Hindlimb muscle (tissue), 1 donor: Measurements from ENCODE around the gene G0S2. TPM values are rescaled to one million over a fixed set of nuclear protein-coding genes. Genes with fewer than 3 reads are reported as not detected.
"Not testable (repeated sequence)": the region's sequence is repeated elsewhere in the genome, so short reads cannot be mapped to it uniquely, and the experiment has no call there.

ENCODE experiments used
- DNase-seq: peaks from one replicate; pipeline ENCODE4 v3.0.0-alpha.2; 2013
- polyA plus RNA-seq: library from polyadenylated mRNA; unstranded; fragments of 120-200 nt; gene quantifications from one replicate; pipeline ENCODE4 v1.2.1, GENCODE V29; 2013; ENCODE audit not compliant: insufficient read length

Gene G0S2
- polyA plus RNA-seq, 1 donor: 12.3 TPM

DNA sequence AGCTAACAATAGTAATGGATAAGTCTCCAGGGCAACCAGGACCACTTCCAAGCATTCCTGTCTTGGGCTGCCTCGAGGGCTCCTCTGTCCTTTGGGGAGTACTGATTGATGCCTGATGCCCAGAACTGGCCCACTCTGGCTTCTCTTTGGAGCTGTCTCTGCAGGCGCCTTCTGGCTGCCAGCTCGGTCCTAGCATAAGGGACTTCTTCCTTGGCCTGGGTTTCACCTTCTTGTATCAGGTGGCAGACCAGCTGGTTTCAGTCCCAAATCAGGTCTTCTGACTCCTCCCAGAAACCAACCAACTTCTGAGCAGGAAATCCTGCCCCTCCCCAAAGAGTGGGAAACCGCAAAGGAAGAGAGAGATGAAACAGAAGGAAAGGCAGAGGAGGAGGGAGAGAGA is 10.6 kb downstream of the G0S2 start:
- DNase-seq: no peak

DNA sequence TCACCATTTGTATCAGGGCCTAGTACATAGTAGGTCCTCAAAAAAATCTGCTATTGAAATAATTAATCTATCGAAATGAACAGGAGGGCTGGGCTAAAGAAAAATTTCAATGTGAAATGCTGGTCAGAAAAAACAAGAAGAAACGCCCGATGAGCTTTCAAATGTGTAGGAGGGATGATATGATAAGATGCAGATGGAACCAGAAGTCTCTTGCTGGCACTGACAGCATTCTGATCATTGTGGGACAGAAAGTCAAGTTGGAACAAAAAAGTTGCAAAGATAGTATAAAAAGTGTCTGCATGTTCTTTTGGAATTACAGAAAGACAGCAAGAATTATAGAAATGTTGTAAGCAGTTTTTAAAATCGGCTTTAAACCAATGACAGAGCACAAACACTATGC is 11.1 kb downstream of the G0S2 start:
- no peak for DNase-seq

DNA sequence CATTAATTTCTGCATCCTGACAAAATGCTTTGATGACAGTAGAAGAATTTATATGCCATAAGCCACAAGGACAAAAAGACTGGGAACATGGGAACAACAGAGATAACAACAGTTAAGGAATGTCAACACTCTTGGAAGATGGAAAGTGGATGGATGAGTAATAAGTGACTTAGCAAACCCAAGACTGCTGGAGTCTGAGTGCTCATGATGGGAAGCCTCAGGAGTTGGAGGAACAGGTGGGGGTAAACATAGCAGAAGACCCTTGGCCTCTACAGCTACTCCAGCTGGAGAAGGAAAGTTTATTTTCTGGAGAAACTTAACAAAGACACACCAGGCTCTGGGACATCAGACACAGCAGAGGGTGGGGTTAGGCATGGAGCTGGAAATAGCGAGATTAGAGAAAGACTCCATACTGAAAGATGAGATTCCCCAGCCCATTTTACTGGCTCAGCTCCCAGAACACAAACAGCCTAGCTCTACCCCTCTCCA is 13.6 kb downstream of the G0S2 start:
- no peak for DNase-seq

DNA sequence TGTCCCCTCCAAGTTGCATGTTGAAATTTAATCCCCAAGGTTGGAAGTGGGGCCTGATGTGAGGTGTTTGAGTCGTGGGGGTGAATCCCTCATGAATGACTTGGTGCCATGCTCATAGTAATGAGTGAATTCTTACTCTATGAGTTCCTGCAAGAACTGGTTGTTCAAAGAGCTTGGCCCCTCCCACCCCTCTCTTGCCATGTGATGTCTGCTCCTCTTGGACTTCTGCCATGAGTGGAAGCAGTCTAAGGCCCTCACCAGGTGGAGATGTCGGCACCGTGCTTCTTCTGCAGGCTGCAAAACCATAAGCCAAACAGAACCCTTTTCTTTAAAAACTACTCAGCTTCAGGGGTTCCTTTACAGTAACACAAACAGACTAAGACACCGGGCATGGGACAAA is 14.3 kb downstream of the G0S2 start:
- no peak for DNase-seq

DNA sequence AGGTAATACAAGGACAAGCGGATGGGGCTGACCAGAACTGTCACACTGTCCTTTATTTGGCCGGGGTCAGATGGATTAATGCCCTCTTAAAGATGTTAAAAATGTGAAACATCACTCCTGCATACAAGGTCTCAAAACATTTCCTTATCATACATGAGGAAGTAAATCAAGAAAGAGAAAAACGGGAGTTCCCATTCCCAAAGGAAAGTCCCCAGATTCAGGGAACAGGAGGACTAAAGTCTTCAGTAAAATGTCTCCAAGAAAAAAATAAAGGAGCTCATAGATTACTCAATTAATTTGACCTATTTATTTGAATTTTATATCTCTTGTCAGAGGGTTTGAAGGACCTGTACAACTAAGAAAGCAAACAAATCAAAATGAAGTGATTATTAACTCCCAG is 16.0 kb downstream of the G0S2 start:
- DNase-seq: no peak

DNA sequence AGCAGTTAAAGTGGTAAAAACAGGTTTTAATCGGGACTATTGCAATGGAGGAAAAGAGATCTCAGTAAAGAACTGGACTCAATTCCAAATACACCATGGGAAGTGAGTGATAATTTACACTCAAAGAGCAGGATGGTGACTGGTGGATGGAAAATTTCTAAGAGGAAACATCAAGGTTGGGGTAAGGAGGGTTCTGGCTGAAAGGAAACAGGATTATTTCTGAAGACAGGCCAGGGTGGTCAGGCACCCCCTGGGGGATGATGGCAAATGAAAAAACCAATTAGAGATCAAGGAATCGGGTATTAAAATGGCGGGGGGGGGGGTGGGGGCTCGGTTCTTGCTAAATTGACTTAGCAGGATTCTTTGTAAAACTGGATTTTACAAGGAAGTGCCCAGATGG is 17.1 kb downstream of the G0S2 start:
- DNase-seq: no peak

DNA sequence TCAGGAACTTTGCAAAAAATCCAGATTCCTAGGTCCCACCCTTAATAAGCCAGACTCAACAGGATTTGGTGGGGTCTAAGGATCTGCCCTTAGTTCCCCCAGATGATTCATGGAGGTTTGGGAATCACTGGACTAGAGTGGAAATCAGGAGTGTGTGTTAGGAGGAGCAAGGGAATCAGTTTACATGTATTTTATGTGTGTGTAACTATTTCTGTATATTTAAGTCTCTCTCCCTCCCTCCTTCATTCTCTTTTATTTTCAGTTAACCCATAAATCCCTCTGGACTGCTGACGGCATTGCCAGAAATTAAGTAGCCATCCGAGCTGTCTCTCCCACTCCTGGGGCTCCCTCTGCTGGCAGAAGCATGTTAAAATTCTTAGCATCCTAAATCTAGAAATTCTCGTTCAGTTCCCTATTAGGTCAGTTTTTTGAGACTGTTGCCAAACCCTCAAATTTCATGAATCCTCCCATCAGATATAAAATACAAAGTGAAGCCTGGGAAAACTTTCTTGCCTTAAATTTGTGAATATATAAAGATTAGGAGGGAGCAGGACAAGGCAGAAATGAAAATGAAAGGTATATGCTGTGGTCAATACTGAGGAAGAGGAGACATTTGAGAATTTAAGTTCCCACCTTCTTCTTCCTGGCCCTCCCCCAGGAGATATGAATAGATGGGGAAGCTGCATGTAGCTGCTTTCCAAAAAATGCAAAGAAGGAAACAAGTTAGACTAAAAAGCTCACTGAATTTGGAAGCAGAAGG is 17.7 kb downstream of the G0S2 start:
- DNase-seq: peak; percentile 77

DNA sequence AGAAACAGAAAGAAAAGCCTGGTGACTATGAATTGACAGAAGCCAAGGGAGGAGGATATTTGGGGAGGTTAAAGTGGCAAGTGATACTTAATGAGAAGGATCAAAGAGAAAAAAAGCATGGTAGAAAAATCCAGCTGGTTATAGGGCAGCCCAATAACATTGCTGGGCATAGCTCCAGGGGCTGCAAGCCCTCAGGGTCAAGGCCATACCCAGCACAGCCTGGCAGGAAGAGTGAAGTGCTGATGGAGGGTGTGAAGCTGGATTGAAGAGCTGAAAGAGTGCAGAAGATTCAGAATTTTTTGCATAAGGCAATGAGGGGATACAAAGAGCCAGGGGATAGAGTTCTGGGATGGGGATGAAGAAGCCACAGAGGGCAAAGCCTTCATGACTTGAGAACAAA is 21.5 kb downstream of the G0S2 start:
- DNase-seq: no peak

DNA sequence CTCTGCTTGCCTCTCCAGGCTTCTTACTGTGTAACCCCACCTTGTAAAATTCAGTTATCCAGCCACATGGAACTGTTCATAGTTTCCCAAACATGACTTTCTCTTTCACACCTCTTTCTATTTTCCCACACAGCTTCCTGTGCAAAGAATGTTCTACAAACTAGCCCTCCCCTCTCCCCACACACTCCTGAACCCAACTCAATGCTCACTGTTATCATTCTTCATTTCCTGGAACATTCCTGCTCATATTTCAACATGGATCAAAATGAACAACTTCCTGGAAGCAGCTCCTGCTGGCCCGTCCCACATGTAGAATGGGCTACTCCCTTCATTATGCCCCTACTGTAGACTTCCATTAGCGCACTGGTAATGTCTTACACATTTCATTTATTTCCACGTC is 21.9 kb downstream of the G0S2 start:
- DNase-seq: no peak

DNA sequence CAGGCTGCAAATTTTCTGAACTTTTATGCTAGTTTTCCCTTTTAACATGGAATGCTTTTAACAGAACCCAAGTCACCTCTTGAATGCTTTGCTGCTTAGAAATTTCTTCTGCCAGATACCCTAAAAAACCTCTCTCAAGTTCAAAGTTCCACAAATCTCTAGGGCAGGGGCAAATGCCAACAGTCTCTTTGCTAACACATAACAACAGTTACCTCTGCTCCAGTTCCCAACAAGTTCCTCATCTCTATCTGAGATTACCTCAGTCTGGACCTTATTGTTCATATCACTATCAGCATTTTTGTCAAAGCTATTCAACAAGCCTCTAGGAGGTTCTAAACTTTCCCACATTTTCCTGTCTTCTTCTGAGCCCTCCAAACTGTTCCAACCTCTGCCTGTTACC is 25.5 kb downstream of the G0S2 start:
- DNase-seq: not testable (repeated sequence)

DNA sequence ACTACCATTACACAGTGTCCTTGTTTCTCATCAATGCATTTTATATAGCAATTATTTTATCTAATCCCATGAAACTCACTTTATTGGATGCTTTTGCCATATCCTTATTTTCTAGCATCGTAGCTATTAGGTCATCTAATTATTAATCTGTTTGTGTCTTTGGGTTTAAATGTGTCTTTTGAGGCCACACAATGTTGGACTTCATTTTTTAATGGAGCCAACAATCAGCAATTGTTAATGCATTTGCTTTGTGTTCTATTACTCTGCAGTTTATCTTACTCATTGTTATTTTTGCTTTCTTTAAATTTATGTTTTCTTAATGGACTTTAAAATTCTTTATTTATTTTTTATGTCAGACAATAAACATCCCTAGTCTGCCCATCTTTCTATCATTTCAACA is 27.6 kb downstream of the G0S2 start:
- DNase-seq: no peak

DNA sequence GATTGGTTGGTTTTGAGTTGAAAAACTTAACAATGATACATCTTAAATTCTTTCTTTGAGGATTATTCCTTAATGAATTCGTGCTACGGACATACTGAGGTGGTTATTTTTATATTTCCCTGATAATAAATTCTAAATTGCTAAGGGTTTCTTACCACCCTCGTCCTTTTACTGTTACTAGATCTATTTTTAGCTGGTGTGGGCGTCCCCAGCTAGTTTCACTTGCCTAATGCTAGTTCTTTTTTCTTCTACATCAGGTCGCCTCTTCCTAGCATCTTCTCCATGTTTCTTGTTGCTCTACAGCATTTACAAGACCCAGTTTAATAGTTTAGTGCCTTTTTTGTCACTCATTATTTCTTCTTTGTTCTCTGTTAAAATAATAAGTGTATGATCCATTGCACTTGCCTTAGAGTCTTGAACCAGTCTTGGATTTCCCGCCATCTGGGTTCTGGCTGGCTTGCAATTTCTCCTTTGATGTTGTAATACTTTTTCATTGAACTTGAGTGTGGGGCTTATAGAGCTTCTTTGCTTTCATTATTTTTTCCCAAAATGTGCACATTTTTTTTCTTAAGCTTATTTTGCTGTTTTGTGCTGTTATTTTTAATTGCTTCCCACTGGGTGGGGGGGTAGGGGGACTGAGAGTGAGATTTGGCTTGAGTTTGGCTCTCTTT is 28.8 kb downstream of the G0S2 start:
- DNase-seq: no peak

DNA sequence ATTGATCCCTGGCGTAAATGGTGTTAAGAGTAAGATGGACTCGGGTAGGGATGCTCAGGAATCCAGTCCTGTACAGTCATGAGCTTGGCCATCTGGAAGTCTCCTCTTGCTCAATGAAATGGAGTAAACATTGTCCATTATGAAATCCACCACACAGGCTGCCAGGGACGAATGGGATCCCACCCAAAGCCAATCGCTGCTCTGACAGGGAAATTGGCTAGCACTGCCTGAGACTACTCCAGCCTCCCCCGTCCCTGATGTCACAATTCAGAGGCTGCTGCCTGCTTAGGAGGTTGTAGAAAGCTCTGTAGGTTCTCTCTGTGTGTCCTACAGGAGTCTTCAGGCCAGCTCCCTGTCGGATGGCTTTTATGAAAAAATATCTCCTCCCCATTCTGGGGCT is 29.4 kb downstream of the G0S2 start, which contains the start of gene HSD11B1:
HSD11B1 (plus strand) TSS at position 263 of the 400 bp plus-strand sequence; CDS start at position 360, 97 bp downstream.
- no peak for DNase-seq

DNA sequence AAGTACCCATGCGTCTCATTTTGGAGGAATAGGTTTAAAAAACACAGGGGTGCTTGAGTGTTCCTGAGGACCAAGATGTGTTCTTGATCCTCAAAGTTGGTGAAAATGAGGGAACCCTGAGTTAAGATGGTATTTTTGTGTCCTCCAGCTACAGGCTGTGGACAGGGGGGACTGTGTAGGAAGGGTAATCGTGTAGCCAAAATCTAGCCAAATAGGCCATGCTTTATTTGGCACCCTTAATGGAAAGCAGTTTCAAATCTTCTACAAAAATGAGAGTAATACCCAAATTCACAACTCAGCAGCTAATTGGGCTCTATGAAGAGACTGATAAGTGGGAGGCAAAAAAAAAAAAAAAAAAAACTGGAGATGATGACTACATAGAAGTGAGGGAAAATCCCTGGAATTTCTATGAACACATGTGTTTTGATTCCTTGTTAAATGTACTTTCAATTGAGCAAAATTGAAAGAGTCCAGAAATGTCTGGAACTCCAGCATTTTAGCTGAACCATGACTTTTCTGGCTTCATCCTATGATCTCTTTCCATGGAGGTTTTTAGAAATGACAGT is 29.9 kb downstream of the G0S2 start:
- DNase-seq: no peak

DNA sequence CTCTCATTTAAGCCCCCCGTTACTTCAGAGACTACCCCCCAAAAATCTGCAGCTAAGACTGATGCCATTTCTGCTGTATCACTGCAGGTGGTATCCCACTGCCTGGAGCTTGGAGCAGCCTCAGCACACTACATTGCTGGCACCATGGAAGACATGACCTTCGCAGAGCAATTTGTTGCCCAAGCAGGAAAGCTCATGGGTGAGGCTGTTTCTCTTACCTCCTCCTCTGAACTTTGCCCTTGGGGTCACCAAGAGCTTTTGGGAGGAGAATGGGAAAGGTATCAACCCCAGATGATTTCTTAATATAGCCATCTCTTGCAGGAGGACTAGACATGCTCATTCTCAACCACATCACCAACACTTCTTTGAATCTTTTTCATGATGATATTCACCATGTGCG is 31.4 kb downstream of the G0S2 start:
- no peak for DNase-seq

DNA sequence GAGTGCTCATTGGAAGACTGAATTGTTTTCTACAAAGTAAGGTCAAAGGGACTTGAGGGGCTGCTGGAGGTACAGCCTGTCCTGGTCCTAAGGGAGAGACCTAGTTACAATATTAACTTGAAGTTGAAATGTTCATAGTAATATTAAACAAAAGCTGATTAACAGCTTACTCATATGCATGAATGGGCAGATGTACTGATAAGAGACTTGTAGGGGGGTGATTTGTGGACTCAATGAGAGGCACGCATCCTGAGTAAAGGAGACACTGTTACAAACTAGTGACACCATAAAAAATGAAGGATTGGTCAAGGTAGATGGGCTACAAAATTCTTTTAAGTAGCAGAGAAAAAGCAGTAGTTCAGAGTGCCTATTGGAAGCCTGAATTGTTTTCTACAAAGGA is 32.1 kb downstream of the G0S2 start:
- DNase-seq: no peak

DNA sequence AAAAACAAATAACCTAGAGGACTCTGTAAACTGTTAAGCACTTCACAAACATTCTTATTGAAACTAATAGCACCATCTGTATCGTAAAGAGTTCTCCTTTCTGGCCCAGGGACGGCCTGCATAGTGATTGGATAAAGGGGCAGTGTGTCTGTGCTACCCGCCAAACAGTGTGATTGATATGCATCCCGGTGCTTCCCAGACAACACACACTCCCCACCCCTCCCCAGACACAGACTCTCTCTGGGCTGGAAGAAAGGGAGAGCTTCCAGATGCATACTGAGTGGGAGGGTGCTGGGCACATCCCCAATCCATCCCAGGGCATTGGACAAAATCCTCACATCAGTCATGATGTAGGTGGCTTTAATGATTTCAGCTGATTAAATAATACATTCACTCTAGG is 33.1 kb downstream of the G0S2 start:
- DNase-seq: no peak

DNA sequence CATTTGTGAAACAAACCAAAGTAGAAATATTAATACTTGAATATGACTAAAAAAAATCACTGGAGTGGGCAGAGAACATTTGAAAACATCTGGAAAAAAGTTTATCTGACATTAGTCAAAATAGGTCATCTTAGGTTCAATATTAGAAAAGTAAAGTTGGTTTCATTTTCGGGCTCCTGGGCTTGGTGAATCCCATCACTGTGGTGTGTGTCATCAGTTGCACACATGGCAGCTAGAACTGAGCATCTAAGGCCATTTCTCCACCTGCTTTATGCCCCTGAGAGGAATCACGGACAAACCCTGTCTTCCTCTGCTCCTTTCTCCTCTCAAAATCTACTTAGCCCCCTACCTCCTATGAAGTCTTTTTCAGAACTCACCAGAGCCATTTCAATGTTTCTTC is 34.9 kb downstream of the G0S2 start:
- DNase-seq: no peak

DNA sequence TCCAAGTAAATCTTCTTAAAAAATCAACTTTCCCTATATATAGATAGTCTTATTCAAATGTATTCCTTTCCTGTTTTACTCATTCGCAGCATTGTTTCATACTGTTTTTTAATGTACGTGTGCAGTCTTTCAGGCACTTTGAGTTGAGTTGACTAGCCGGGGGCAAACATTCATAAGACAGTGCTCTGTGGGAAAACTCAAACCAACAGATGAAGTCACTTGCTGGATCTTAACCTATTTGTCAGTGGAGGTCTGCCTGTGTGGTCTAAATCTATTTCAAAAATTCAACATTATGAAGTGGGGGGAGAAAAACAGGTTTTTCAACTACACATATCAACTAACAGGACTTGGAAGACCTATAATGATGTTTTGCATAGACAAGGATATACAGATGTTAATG is 35.6 kb downstream of the G0S2 start:
- no peak for DNase-seq

DNA sequence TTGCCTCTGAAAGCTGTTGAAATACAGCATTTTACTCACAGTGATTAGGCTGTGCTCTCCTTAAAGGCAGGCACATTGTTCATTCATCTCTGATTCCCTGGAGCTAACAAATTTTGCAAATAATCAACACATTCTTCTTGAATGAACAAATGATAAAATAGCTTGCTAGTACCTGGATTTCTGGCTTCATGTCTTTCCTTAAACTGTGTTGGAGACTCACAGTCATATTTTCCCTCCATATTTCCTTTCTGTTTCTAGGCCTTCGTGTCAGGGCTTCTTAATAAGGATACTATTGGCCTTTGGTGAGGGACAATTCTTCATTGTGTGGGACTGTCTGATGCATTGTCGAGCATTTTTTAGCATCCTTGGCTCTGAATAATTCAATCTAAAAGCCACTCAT is 39.1 kb downstream of the G0S2 start:
- DNase-seq: no peak

DNA sequence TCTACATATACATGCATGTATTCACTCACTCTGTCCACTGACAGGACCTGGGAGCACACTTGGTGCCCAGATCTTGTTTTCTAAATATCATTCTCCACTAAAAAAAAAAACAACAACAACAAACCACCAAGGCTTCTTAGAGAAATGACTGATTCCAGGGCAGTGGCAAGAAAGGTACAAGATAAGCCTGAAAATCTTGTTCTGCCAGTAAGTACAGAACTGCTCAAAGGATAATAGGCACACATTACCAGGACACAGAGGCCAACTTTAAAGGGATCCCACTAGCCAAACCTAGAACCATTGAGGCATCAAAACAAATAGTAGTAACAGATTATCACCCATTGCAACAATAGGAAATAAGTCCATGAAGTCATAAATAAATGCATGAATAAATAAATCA is 40.1 kb downstream of the G0S2 start:
- DNase-seq: no peak

DNA sequence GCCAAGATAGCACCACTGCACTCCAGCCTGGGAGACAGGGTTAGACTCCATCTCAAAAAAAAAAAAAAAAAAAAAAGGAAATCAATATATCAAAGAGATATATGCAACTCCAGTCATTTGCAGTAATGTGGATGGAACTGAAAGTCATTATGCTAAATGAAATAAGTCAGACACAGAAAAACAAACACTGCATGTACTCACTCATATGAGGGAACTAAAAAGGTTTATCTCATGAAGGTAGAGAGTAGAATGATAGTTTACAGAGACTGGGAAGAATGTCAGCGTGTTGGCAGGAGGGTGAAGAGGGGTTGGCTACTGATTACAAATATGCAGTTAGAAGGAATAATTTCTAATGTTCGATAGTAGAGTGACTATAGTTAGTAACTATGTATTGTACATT is 42.6 kb downstream of the G0S2 start:
- DNase-seq: no peak

DNA sequence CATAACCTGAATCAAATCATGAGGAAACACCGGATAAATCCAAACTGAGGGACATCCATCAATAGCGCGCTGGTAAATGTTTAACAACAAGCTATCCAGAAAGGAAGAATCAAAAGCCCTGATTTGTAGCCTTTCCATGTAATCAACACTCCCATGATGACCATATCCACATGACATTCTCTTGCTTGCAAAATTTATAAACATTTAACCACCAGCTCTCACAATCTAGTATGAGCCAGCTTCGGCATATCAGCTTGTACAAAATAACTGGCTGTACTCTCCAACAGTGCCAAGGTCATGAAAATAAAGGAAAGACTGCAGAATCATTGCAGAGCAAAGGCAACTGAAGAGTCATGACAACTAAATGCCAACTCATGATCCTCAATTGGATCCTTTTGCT is 45.1 kb downstream of the G0S2 start:
- DNase-seq: no peak

DNA sequence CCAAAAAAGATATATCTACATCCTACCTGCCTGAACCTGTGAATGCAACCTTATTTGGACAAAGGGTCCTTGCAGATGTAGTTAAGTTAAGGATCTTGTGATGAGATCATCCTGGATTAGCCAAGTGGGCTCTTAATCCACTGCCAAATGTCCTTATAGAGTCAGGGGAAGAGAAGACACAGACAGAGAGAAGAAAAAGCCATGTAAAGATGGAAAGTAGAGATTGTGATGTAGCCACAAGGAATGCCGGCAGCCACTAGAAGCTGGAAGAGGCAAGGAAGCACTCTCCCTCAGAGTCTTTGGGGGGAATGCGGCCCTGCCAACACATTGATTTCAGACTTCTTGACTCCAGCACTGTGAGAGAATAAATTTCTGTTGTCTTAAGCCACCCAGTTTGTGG is 45.6 kb downstream of the G0S2 start:
- DNase-seq: no peak
